SK-N-MC (cell line): ENCODE data around the gene LY86.

ENCODE experiments used
- DNase-seq: peaks from one replicate; pipeline ENCODE4 v3.0.0-alpha.2; 2011; ENCODE audit warnings: low read depth, low spot score
- H3K27ac ChIP-seq: fragments of 200-600 bp; sonication (generic); 2 replicates; pipeline ENCODE4 v1.5.1; 2016; ENCODE audit warnings: mixed run types
- H3K36me3 ChIP-seq: fragments of 200-600 bp; sonication (generic); 2 replicates; pipeline ENCODE4 v1.6.1; 2017; ENCODE audit warnings: antibody characterized with exemption, low read length, mixed read lengths; ENCODE audit not compliant: insufficient read depth
- H3K4me3 ChIP-seq: fragments of 200-600 bp; sonication (generic); 2 replicates; pipeline ENCODE4 v1.5.1; 2016
- H3K9ac ChIP-seq: fragments of 200-600 bp; sonication (generic); 2 replicates; pipeline ENCODE4 v1.8.0; 2017; ENCODE audit warnings: mixed run types, mixed read lengths; ENCODE audit not compliant: insufficient read length
- H3K9me3 ChIP-seq: fragments of 200-600 bp; sonication (generic); 2 replicates; pipeline ENCODE4 v1.6.1; 2017; ENCODE audit warnings: low read depth, mild to moderate bottlenecking, antibody characterized with exemption, low read length, moderate library complexity, mixed read lengths
- EZH2 ChIP-seq: fragments of 200-600 bp; sonication (generic); IDR thresholded peaks from one replicate; pipeline ENCODE4 v1.6.1; 2017; ENCODE audit warnings: antibody characterized with exemption
- FOXP2 ChIP-seq: optimal IDR thresholded peaks from 2 replicates; pipeline ENCODE3; 2011; ENCODE audit warnings: mild to moderate bottlenecking, moderate library complexity; ENCODE audit not compliant: insufficient read depth; ENCODE audit errors: extremely low read length, control extremely low read depth
- POLR2AphosphoS5 ChIP-seq: IDR thresholded peaks from 2 replicates; pipeline ENCODE4 v1.6.1; 2012; ENCODE audit warnings: mild to moderate bottlenecking, low read depth, low read length, borderline replicate concordance

The LY86 gene

GRCh38 chr6:6688283-6688682, 99.8 kb downstream of the LY86 start:
- no peak for TF ChIP-seq POLR2AphosphoS5
- no peak for TF ChIP-seq EZH2
- TF ChIP-seq FOXP2: no peak
- DNase-seq: no peak
- no peaks in the 10 kb centered on the region for H3K36me3 ChIP-seq
- no peak overlapping the region for H3K9ac ChIP-seq
- H3K9me3 ChIP-seq: no peaks in the 10 kb centered on the region
- H3K27ac ChIP-seq: peak overlapping the region; percentile 61
- no peak overlapping the region for H3K4me3 ChIP-seq

GRCh38 chr6:6688951-6689350, 100.4 kb downstream of the LY86 start:
- H3K27ac ChIP-seq: peak overlapping the region; percentile 61
- no peak overlapping the region for H3K9ac ChIP-seq
- no peaks in the 10 kb centered on the region for H3K36me3 ChIP-seq
- DNase-seq: no peak
- H3K4me3 ChIP-seq: no peak overlapping the region
- TF ChIP-seq EZH2: no peak
- TF ChIP-seq POLR2AphosphoS5: no peak
- no peak for TF ChIP-seq FOXP2
- H3K9me3 ChIP-seq: no peaks in the 10 kb centered on the region

GRCh38 chr6:6689400-6690143, 101.1 kb downstream of the LY86 start:
- H3K9me3 ChIP-seq: no peaks in the 10 kb centered on the region
- peak overlapping the region; percentile 61; the same call in 1 of the 2 replicates for H3K27ac ChIP-seq
- H3K4me3 ChIP-seq: no peak overlapping the region
- no peak overlapping the region for H3K9ac ChIP-seq
- H3K36me3 ChIP-seq: no peaks in the 10 kb centered on the region
- DNase-seq: no peak
- TF ChIP-seq POLR2AphosphoS5 (no peak), FOXP2 (no peak), EZH2 (no peak)

- Histone ChIP-seq H3K9me3 (no peaks in the 10 kb centered on the region), H3K36me3 (no peaks in the 10 kb centered on the region), H3K27ac (no peak overlapping the region), H3K9ac (no peak overlapping the region), H3K4me3 (no peak overlapping the region)
- DNase-seq: no peak
- TF ChIP-seq POLR2AphosphoS5 (no peak), FOXP2 (no peak), EZH2 (no peak)
Measured at GRCh38 chr6:6690144-6690483, 101.6 kb downstream of the LY86 start.

- TF ChIP-seq POLR2AphosphoS5 (no peak), FOXP2 (no peak), EZH2 (no peak)
- DNase-seq: no peak
- Histone ChIP-seq H3K36me3 (no peaks in the 10 kb centered on the region), H3K9me3 (no peaks in the 10 kb centered on the region), H3K9ac (no peak overlapping the region), H3K4me3 (no peak overlapping the region), H3K27ac (peak overlapping the region; percentile 80; the same call in 1 of the 2 replicates)
Measured at GRCh38 chr6:6694368-6694780, 105.9 kb downstream of the LY86 start.

- Histone ChIP-seq H3K4me3 (peak overlapping the region; percentile 33; the same call in 1 of the 2 replicates), H3K9ac (peak overlapping the region; percentile 24), H3K9me3 (no peaks in the 10 kb centered on the region), H3K27ac (peak overlapping the region; percentile 80), H3K36me3 (no peaks in the 10 kb centered on the region)
- no peak for DNase-seq
- no peak for TF ChIP-seq POLR2AphosphoS5
- no peak for TF ChIP-seq EZH2
- no peak for TF ChIP-seq FOXP2
Measured at GRCh38 chr6:6694825-6695624, 106.5 kb downstream of the LY86 start.

- Histone ChIP-seq H3K36me3 (no peaks in the 10 kb centered on the region), H3K9ac (peak overlapping the region; percentile 24), H3K4me3 (no peak overlapping the region), H3K9me3 (no peaks in the 10 kb centered on the region), H3K27ac (peak overlapping the region; percentile 80)
- no peak for DNase-seq
- TF ChIP-seq FOXP2 (no peak), POLR2AphosphoS5 (no peak), EZH2 (no peak)
Measured at GRCh38 chr6:6695625-6696276, 107.2 kb downstream of the LY86 start.

- peak; percentile 73 for DNase-seq
- Histone ChIP-seq H3K9me3 (no peaks in the 10 kb centered on the region), H3K36me3 (no peaks in the 10 kb centered on the region), H3K9ac (peak overlapping the region; percentile 69), H3K4me3 (no peak overlapping the region), H3K27ac (peak overlapping the region; percentile 91)
- no peak for TF ChIP-seq FOXP2
- TF ChIP-seq EZH2: no peak
- TF ChIP-seq POLR2AphosphoS5: no peak
Measured at GRCh38 chr6:6696867-6697531, 108.5 kb downstream of the LY86 start.
